Body of pancreas (tissue), 4 donors: Measurements from ENCODE around the gene C6orf52. TPM values are rescaled to one million over a fixed set of nuclear protein-coding genes. Genes with fewer than 3 reads are reported as not detected.

Experiments used
- ATAC-seq: fragments of 150-250 bp; one replicate; pipeline ENCODE4 v1.9.1; 2016
- DNase-seq, 4 donors: peaks; one replicate each; pipeline ENCODE4 v3.0.0-alpha.2; 2019
- H3K27ac ChIP-seq, 4 donors: fragments of 200-600 bp; sonication (generic); 1 replicate in 3 of 4; 2 replicates in 1 of 4; pipeline versions ENCODE4 v1.5.1 to v1.6.1; 2016 to 2019; ENCODE audit warnings: mild to moderate bottlenecking in 1 of 4, mixed read lengths in 1 of 4, moderate library complexity in 1 of 4
- H3K27me3 ChIP-seq, 2 donors: fragments of 200-600 bp; sonication (generic); one replicate each; pipeline ENCODE4 v1.6.0; 2016; ENCODE audit warnings: mild to moderate bottlenecking in 1 of 2
- H3K36me3 ChIP-seq, 2 donors: fragments of 200-600 bp; sonication (generic); replicated peaks in 1 of 2; 2 replicates each; pipeline ENCODE4 v1.5.1; 2016; ENCODE audit warnings: low read depth in 2 of 2; ENCODE audit not compliant: insufficient read depth in 1 of 2
- H3K4me1 ChIP-seq: fragments of 200-600 bp; sonication (generic); one replicate; pipeline ENCODE4 v1.6.0; 2016
- H3K4me3 ChIP-seq, 2 donors: fragments of 200-600 bp; sonication (generic); 1 replicate in 1 of 2; 2 replicates in 1 of 2; pipeline ENCODE4 v1.5.1; 2016 to 2019
- H3K9me3 ChIP-seq, 3 donors: fragments of 200-600 bp; sonication (generic); 1 replicate in 2 of 3; 2 replicates in 1 of 3; pipeline ENCODE4 v1.5.1; 2016
- POLR2A ChIP-seq, 3 donors: fragments of 450-650 bp; IDR thresholded peaks; one replicate each; pipeline ENCODE4 v1.6.1; 2016; ENCODE audit warnings: antibody characterized with exemption in 3 of 3, mild to moderate bottlenecking in 2 of 3
- WGBS, 2 donors: methylation state at CpG; one replicate each; pipeline ENCODE4 v1.1.5; 2017; 5-methylcytosine and 5-hydroxymethylcytosine counted together
- intact Hi-C: fragments of 100-400 bp; cut with DNase I; formaldehyde crosslinking; loops from one replicate; pipeline ENCODE4 v1.15.1; 2023
- total RNA-seq, 2 donors: library from RNA; depleted of rRNA; stranded (reverse); fragments of >200 nt; gene quantifications; one replicate each; pipeline ENCODE4 v1.1.0, GENCODE V29; 2016
- TF ChIP-seq, protein P1 (sequence below), 7 experiments: fragments of 450-650 bp in 4 of 7; fragments of 200-600 bp in 3 of 7; sonication (generic) in 3 of 7; IDR thresholded peaks; one replicate each; pipeline ENCODE4 v1.5.1; 2016 to 2019; ENCODE audit warnings: antibody characterized with exemption in 7 of 7

The C6orf52 gene
- total RNA-seq, 2 donors from 2014 or later, result not detected

DNA sequence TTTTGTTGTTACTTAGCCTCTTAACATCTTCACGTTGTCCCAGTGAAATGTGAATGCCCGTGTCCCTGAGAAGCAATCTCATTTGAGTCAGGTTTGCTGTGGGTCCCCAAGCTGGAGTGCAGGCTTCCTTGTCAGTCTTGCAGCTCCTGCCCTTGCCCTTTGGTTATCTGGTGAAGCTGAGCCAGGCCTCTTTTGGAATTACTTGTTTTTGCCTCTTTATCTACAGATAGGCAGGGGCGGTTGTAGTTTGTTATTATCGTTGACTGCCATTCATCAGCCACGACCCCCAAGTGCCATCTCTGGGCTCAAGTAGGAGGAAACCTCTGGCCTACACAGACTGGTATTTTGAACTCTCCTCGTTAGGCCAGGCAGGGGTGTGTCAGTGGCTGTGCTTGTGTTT, 30.6 kb upstream of the C6orf52 start:
- DNase-seq (no peak), ATAC-seq (no peak)
- Histone ChIP-seq H3K36me3 (peaks cover 0 to 6% of the 10 kb centered on the region in 2 donors), H3K4me1 (peaks cover 23% of the 10 kb centered on the region), H3K4me3 (no peak overlapping the region), H3K9me3 (no peaks in the 10 kb centered on the region), H3K27ac (no peak overlapping the region), H3K27me3 (no peaks in the 10 kb centered on the region)
- TF ChIP-seq, protein P1, sequence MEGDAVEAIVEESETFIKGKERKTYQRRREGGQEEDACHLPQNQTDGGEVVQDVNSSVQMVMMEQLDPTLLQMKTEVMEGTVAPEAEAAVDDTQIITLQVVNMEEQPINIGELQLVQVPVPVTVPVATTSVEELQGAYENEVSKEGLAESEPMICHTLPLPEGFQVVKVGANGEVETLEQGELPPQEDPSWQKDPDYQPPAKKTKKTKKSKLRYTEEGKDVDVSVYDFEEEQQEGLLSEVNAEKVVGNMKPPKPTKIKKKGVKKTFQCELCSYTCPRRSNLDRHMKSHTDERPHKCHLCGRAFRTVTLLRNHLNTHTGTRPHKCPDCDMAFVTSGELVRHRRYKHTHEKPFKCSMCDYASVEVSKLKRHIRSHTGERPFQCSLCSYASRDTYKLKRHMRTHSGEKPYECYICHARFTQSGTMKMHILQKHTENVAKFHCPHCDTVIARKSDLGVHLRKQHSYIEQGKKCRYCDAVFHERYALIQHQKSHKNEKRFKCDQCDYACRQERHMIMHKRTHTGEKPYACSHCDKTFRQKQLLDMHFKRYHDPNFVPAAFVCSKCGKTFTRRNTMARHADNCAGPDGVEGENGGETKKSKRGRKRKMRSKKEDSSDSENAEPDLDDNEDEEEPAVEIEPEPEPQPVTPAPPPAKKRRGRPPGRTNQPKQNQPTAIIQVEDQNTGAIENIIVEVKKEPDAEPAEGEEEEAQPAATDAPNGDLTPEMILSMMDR (IDR thresholded peaks at IDR 0.05), result no peak
- no peak for TF ChIP-seq POLR2A (IDR thresholded peaks at IDR 0.05)
- WGBS, 2 donors, result 37 to 43% methylated on average over 6 of the region's 6 CpGs
- intact Hi-C loops, result no loop called here

DNA sequence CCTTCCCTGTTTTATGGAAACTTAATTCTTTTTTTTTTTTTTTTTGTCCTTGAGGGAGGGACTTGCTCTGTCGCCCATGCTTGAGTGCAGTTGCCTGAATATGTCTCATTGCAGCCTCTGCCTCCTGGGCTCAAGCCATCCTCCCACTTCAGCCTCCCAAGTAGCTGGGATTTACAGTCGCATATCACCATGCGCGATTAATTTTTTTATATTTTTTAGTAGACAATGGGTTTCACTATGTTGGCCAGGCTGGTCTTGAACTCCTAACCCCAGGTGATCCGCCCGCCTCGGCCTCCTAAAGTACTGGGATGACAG, 29.1 kb upstream of the C6orf52 start:
- no peaks in the 10 kb centered on the region for H3K9me3 ChIP-seq
- WGBS, 2 donors, result 23 to 24% methylated on average over 7 of the region's 7 CpGs
- no peaks in the 10 kb centered on the region for H3K27me3 ChIP-seq
- peaks cover 0 to 2% of the 10 kb centered on the region in 2 donors for H3K36me3 ChIP-seq
- DNase-seq, result peak in 2 of 4 donors; percentile 20 to 25
- peaks cover 23% of the 10 kb centered on the region for H3K4me1 ChIP-seq
- intact Hi-C loops, result no loop called here
- H3K4me3 ChIP-seq, result peak overlapping the region in 1 of 2 donors; percentile 55
- no peak for ATAC-seq
- TF ChIP-seq POLR2A (IDR thresholded peaks at IDR 0.05), result no peak
- TF ChIP-seq, protein P1 (IDR thresholded peaks at IDR 0.05), result no peak
- peak overlapping the region in 2 of 4 donors; percentile 81 to 85 for H3K27ac ChIP-seq

DNA sequence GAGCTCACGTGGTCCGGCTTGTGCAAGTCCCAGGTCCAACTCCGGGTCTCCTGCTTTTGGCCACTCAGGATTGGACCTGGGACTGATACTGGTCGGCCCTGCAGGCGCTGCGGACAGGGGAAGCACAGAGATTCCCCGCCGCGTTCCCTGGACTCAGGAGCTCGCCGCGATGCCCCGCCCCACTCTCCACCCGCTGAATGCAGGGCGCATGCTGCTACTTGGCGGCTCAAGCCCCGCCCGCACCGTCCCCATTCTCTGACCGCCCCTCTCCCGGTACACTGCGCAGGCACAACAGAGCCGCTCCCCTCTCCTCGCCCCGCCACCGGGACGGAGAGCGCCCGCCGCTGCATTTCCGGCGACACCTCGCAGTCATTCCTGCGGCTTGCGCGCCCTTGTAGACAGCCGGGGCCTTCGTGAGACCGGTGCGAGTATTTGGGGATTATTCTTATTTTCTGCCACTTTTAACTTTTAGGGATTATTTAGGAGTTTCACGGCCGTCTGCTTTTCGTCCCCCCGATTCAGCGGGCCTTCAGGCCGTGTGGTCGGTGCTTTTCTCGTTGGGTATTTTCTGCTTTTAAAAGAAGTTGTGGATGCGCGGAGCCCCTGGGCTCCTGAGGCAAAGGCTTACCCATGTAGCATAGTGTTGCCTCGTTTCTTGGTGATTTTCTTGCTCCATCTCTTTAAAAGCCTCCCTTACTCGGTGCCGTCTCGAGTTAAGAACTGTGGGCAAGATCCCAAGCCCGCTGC, 28.6 kb upstream of the C6orf52 start, which contains the start of gene TMEM14C:
Gene TMEM14C (plus strand): TSS at position 251 of the 747 bp plus-strand sequence. CDS start 1,544 bp downstream, outside the sequence.
- H3K4me3 ChIP-seq, result peak within 1 kb of the TSS; percentile 46 to 55
- 0% methylated on average over 37 to 55 of the region's 55 CpGs for WGBS, 2 donors
- H3K36me3 ChIP-seq, result no peaks in the 10 kb centered on the region
- peak within 1 kb of the TSS; percentile 75 to 85 (median 80) for H3K27ac ChIP-seq
- intact Hi-C loops, result no loop called here
- no peaks in the 10 kb centered on the region for H3K9me3 ChIP-seq
- H3K27me3 ChIP-seq, result no peaks in the 10 kb centered on the region
- H3K4me1 ChIP-seq, result peaks cover 23% of the 10 kb centered on the region
- peak; percentile 98 to 100 (median 99) for DNase-seq
- TF ChIP-seq, protein P1 (IDR thresholded peaks at IDR 0.05), result peak in 1 of 7 experiments; percentile 22
- TF ChIP-seq POLR2A (IDR thresholded peaks at IDR 0.05), result peak; percentile 74 to 93 (median 93)
- ATAC-seq, result peak; percentile 99

- TF ChIP-seq POLR2A (IDR thresholded peaks at IDR 0.05), result no peak
- TF ChIP-seq, protein P1 (IDR thresholded peaks at IDR 0.05), result no peak
- intact Hi-C loops, result no loop called here
- H3K36me3 ChIP-seq, result no peaks in the 10 kb centered on the region
- H3K27ac ChIP-seq, result peak overlapping the region; percentile 75 to 85 (median 80)
- no peaks in the 10 kb centered on the region for H3K27me3 ChIP-seq
- ATAC-seq, result no peak
- no peaks in the 10 kb centered on the region for H3K9me3 ChIP-seq
- H3K4me3 ChIP-seq, result no peak overlapping the region
- no peak for DNase-seq
- H3K4me1 ChIP-seq, result peaks cover 23% of the 10 kb centered on the region
- 0 to 2% methylated on average over 3 to 6 of the region's 6 CpGs for WGBS, 2 donors
These were observed 28.1 kb upstream of the C6orf52 start for GRCh38 chr6:10722570-10722819.
